HepG2 (cell line): ENCODE measurements around the gene CUL4B. TPM values are rescaled to one million over a fixed set of nuclear protein-coding genes. Genes with fewer than 3 reads are reported as not detected.

Source experiments
- ATAC-seq: fragments of 200-7000 bp; cut with Tn5 transposase; 3 replicates; pipeline ENCODE4 v1.9.1; 2020; ENCODE audit warnings: mild to moderate bottlenecking, moderate library complexity
- BruUV-seq: library from RNA; stranded (reverse); fragments of 400-500 nt; replicated peaks from 2 replicates; lab custom pipeline; 2021; lab: Mats Ljungman, UMichigan
- CTCF ChIA-PET: fragments of 300-600 bp; formaldehyde crosslinking; extraction: SDS; loops from one replicate; lab custom pipeline; 2021; ENCODE audit warnings: low total read pairs, inconsistent platforms, low intra/inter-chr PET ratio; lab: Yijun Ruan, JAX
- POLR2A ChIA-PET: fragments of 350-600 bp; sonication (Branson Sonifier 250); formaldehyde crosslinking; loops from one replicate; lab custom pipeline; 2020; ENCODE audit warnings: antibody characterized with exemption, inconsistent platforms; lab: Yijun Ruan, JAX
- DNase-seq: peaks from one replicate; pipeline ENCODE4 v3.0.0-alpha.2; 2015; ENCODE audit warnings: low spot score
- FAIRE-seq: peaks from 3 replicates; lab custom pipeline; 2011; peaks lifted over from hg19 to GRCh38; lab: Jason Lieb, UNC
- H2AFZ ChIP-seq: one replicate; pipeline ENCODE4 v1.6.1; 2011; ENCODE audit warnings: low read length, inconsistent platforms
- H3K27ac ChIP-seq: fragments of 300-600 bp; 3 replicates; pipeline ENCODE4 v1.8.0; 2011; ENCODE audit warnings: mixed run types, mild to moderate bottlenecking, mixed read lengths, low read length, inconsistent platforms; ENCODE audit not compliant: insufficient read depth; ENCODE audit errors: extremely low read length
- H3K27me3 ChIP-seq, 2 experiments: fragments of 200-600 bp in 1 of 2; 2 replicates in 1 of 2; 3 replicates in 1 of 2; pipeline versions ENCODE4 v1.6.0 to v1.8.0; 2011; ENCODE audit warnings: low read length in 2 of 2, mild to moderate bottlenecking in 2 of 2, moderate library complexity in 2 of 2, inconsistent platforms in 1 of 2; ENCODE audit not compliant: insufficient read depth in 2 of 2, control insufficient read depth in 1 of 2
- H3K36me3 ChIP-seq, 2 experiments: fragments of 200-600 bp in 1 of 2; replicated peaks in 1 of 2; 2 replicates in 1 of 2; 3 replicates in 1 of 2; pipeline versions ENCODE4 v1.5.1 to v1.8.0; 2011; ENCODE audit warnings: low read length in 2 of 2, inconsistent platforms in 1 of 2; ENCODE audit not compliant: insufficient read depth in 2 of 2, control insufficient read depth in 1 of 2
- H3K4me1 ChIP-seq: 2 replicates; pipeline ENCODE4 v1.5.1; 2012; ENCODE audit warnings: low read length, inconsistent platforms; ENCODE audit not compliant: insufficient read depth
- H3K4me2 ChIP-seq: 2 replicates; pipeline ENCODE4 v1.6.0; 2011; ENCODE audit warnings: low read depth, low read length, inconsistent platforms
- H3K4me3 ChIP-seq, 3 experiments: fragments of 200-600 bp in 1 of 3; sonication (generic), shearing (Covaris generic) in 1 of 3; replicated peaks in 1 of 3; 2 replicates each; pipeline ENCODE4 v1.5.1; 2011 to 2016; ENCODE audit warnings: low read length in 3 of 3, inconsistent platforms in 2 of 3, low read depth in 2 of 3, mild to moderate bottlenecking in 2 of 3, control low read depth in 1 of 3, mixed read lengths in 1 of 3; ENCODE audit not compliant: insufficient read depth in 1 of 3
- H3K79me2 ChIP-seq: one replicate; pipeline ENCODE4 v1.6.1; 2011; ENCODE audit warnings: low read length, inconsistent platforms; ENCODE audit not compliant: insufficient read depth
- H3K9ac ChIP-seq: 2 replicates; pipeline ENCODE4 v1.6.0; 2011; ENCODE audit warnings: mild to moderate bottlenecking, low read depth, low read length, inconsistent platforms; ENCODE audit not compliant: insufficient read depth
- H3K9me3 ChIP-seq: 2 replicates; pipeline ENCODE4 v1.5.1; 2012; ENCODE audit warnings: mild to moderate bottlenecking, low read length
- H4K20me1 ChIP-seq: 2 replicates; pipeline ENCODE4 v1.6.0; 2011; ENCODE audit warnings: inconsistent platforms, mild to moderate bottlenecking, low read length, moderate library complexity; ENCODE audit not compliant: insufficient read depth
- ATF7-NPFF ChIP-seq: sonication (generic); formaldehyde crosslinking; IDR thresholded peaks from 2 replicates; pipeline ENCODE4 v1.8.1; 2023; ENCODE audit warnings: mild to moderate bottlenecking, low read depth, missing genetic modification reagents, moderate library complexity
- HNF1A ChIP-seq, 2 experiments: sonication (generic) in 1 of 2; formaldehyde crosslinking in 1 of 2; IDR thresholded peaks; 2 replicates each; pipeline versions ENCODE4 v1.4.0 to v1.6.1; 2016 to 2020; ENCODE audit warnings: borderline replicate concordance in 1 of 2, low read depth in 1 of 2, mild to moderate bottlenecking in 1 of 2, missing genetic modification reagents in 1 of 2
- JARID2 ChIP-seq: sonication (generic); formaldehyde crosslinking; IDR thresholded peaks from 2 replicates; pipeline ENCODE4 v1.8.1; 2023; ENCODE audit warnings: missing genetic modification reagents, inconsistent platforms; ENCODE audit not compliant: insufficient replicate concordance
- MLLT10 ChIP-seq: sonication (generic); formaldehyde crosslinking; IDR thresholded peaks from 2 replicates; pipeline ENCODE4 v1.4.0; 2020; ENCODE audit warnings: missing genetic modification reagents
- MTF2 ChIP-seq: sonication (generic); formaldehyde crosslinking; IDR thresholded peaks from 2 replicates; pipeline ENCODE4 v1.5.0; 2020; ENCODE audit warnings: missing genetic modification reagents, borderline replicate concordance
- NFE2L2 ChIP-seq: fragments of 150-350 bp; IDR thresholded peaks from 2 replicates; pipeline ENCODE4 v1.6.1; 2014; ENCODE audit warnings: low read length
- PHF8 ChIP-seq: sonication (generic); formaldehyde crosslinking; IDR thresholded peaks from 2 replicates; pipeline ENCODE4 v1.5.0; 2020; ENCODE audit warnings: missing genetic modification reagents
- SETDB1 ChIP-seq: sonication (generic); formaldehyde crosslinking; IDR thresholded peaks from 2 replicates; pipeline ENCODE4 v1.5.1; 2020; ENCODE audit warnings: missing genetic modification reagents, mild to moderate bottlenecking, borderline replicate concordance
- SMYD3 ChIP-seq: sonication (generic); formaldehyde crosslinking; IDR thresholded peaks from 2 replicates; pipeline ENCODE4 v1.8.1; 2023; ENCODE audit warnings: mild to moderate bottlenecking, missing genetic modification reagents
- ZFP62 ChIP-seq: sonication (generic); formaldehyde crosslinking; IDR thresholded peaks from 2 replicates; pipeline ENCODE4 v1.4.0; 2020; ENCODE audit warnings: missing genetic modification reagents
- ZNF510 ChIP-seq: sonication (generic); formaldehyde crosslinking; IDR thresholded peaks from 2 replicates; pipeline ENCODE4 v1.4.0; 2020; ENCODE audit warnings: low read depth, mild to moderate bottlenecking, missing genetic modification reagents
- ZNF724P ChIP-seq: sonication (generic); formaldehyde crosslinking; IDR thresholded peaks from 2 replicates; pipeline ENCODE4 v1.8.0; 2022; ENCODE audit warnings: missing genetic modification reagents, borderline replicate concordance
- ZNF773 ChIP-seq: sonication (generic); formaldehyde crosslinking; IDR thresholded peaks from 2 replicates; pipeline ENCODE4 v1.4.0; 2020; ENCODE audit warnings: missing genetic modification reagents, borderline replicate concordance
- WGBS: methylation state at CpG from one replicate; pipeline ENCODE4 v1.1.6; 2017; ENCODE audit warnings: low lambda C conversion rate; 5-methylcytosine and 5-hydroxymethylcytosine counted together
- in situ Hi-C: cut with HindIII; loops from 2 replicates; pipeline ENCODE4 v1.10.0; 2017; ENCODE audit warnings: low pct_unique_long_range_greater_than_20kb; ENCODE audit not compliant: extremely low pct_ligation_motif_present
- intact Hi-C: fragments of 100-400 bp; cut with micrococcal nuclease; formaldehyde crosslinking; loops from one replicate; pipeline ENCODE4 v1.10.0; 2022; ENCODE audit not compliant: unreplicated experiment
- polyA plus RNA-seq, 8 experiments: library from polyadenylated mRNA; depleted of rRNA in 3 of 8; stranded (reverse) in 7 of 8; unstranded in 1 of 8; fragments of >200 nt; fragmentation: Illumina TruSeq in 4 of 8; extraction: Trizol in 4 of 8; gene quantifications; 2 replicates each; pipeline versions ENCODE4 v1.2.1 to v1.2.3, GENCODE V29; 2011 to 2016; ENCODE audit warnings: low read depth in 4 of 8, missing spikeins in 1 of 8, mixed read lengths in 1 of 8; ENCODE audit not compliant: insufficient read depth in 1 of 8
- total RNA-seq, 5 experiments: library from RNA; depleted of rRNA; stranded (reverse); fragments of >200 nt; fragmentation: Illumina TruSeq; extraction: Trizol; gene quantifications; 2 replicates each; pipeline ENCODE4 v1.2.3, GENCODE V29; 2016; ENCODE audit warnings: low read depth in 1 of 5
- TF ChIP-seq, protein P1 (sequence below): IDR thresholded peaks from 2 replicates; pipeline ENCODE4 v1.6.1; 2012; ENCODE audit warnings: low read depth, low read length, improper control_type of control experiment

The CUL4B gene
- total and polyA plus RNA-seq, 2 of the 13 experiments (the other 11 are each of a cell fraction or from before 2014, with no cell fraction given), result 21.6 to 28.5 TPM

DNA sequence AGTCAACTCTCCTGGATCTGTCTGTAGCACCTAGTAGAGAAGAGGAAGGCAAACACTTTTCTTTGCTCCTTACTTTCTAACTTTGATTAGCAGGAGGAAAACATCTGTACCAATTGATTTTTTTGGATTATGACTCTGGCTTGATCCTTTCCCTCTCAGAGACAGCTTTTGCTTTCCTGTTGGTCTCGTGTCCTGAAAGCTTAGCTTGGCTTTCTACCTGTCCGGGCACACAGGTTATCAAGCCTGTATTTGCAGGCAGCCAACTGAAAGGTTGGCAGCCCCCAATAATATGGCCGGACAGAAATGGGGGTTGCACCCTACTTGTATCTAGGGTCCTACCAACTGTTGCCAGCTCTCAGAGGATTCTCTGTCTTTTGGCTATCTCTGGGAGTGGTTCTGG, 48.5 kb downstream of the CUL4B start:
- H3K79me2 ChIP-seq, result no peaks in the 10 kb centered on the region
- H3K4me1 ChIP-seq, result peaks cover 37% of the 10 kb centered on the region
- FAIRE-seq (no peak), ATAC-seq (no peak; the same call in 2 of the 3 replicates)
- H3K9ac ChIP-seq, result peak overlapping the region; percentile 22; the same call in 1 of the 2 replicates
- H3K36me3 ChIP-seq, result no peaks in the 10 kb centered on the region
- no peak overlapping the region; a peak in 1 of 6 replicates for H3K4me3 ChIP-seq
- POLR2A ChIA-PET, result interaction anchor here (0.8 to 2.1 kb wide), 2 partner anchors 25 to 49 kb away, joined by 3 to 9 read pairs; partner anchors contain the start of gene CUL4B
- H3K27me3 ChIP-seq, result no peaks in the 10 kb centered on the region
- CTCF ChIA-PET, result no interaction called here
- intact Hi-C loops (loop anchor here (5.0 to 10.0 kb wide), 2 partner anchors 50 to 93 kb away; partner anchors contain the start of genes CUL4B and MCTS1), in situ Hi-C loops (loop anchor here (10.0 kb wide), 1 partner anchor 153 kb away; no protein-coding TSS in a partner anchor)
- H3K4me2 ChIP-seq, result peak overlapping the region; percentile 60
- TF ChIP-seq SETDB1 (no peak), MLLT10 (CRISPR knock-in tag) (no peak), PHF8 (CRISPR knock-in tag) (no peak), ZFP62 (CRISPR knock-in tag) (no peak), ZNF773 (no peak), ZNF510 (CRISPR knock-in tag) (no peak), ZNF724P (CRISPR knock-in tag) (no peak), JARID2 (no peak), SMYD3 (CRISPR knock-in tag) (no peak), ATF7-NPFF (CRISPR knock-in tag) (no peak), HNF1A (IDR thresholded peaks at IDR 0.05; ENCODE audit: low read depth) (no peak), HNF1A (CRISPR knock-in tag; IDR thresholded peaks at IDR 0.05; ENCODE audit: borderline replicate concordance) (no peak), MTF2 (CRISPR knock-in tag) (no peak), NFE2L2 (no peak)
- TF ChIP-seq, protein P1, sequence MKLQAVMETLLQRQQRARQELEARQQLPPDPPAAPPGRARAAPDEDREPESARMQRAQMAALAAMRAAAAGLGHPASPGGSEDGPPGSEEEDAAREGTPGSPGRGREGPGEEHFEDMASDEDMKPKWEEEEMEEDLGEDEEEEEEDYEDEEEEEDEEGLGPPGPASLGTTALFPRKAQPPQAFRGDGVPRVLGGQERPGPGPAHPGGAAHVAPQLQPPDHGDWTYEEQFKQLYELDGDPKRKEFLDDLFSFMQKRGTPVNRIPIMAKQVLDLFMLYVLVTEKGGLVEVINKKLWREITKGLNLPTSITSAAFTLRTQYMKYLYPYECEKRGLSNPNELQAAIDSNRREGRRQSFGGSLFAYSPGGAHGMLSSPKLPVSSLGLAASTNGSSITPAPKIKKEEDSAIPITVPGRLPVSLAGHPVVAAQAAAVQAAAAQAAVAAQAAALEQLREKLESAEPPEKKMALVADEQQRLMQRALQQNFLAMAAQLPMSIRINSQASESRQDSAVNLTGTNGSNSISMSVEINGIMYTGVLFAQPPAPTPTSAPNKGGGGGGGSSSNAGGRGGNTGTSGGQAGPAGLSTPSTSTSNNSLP, result no peak
- TF ChIP-seq, all 625 proteins: peak for 0
- Histone ChIP-seq H4K20me1 (no peaks in the 10 kb centered on the region), H3K27ac (peak overlapping the region; percentile 75), H2AFZ (no peak overlapping the region), H3K9me3 (no peaks in the 10 kb centered on the region)
- 93% methylated on average over 2 of the region's 3 CpGs for WGBS
- DNase-seq, result no peak
- BruUV-seq, result no TSS peak
